NCI-H345 treated with DMSO at 0.1 percent for 48 hours (cell line): Measurements from ENCODE around the gene CALHM6.

Experiments used
- DNase-seq: peaks from one replicate; lab custom pipeline; 2025; ENCODE audit not compliant: unreplicated experiment; lab: John Stamatoyannopoulos, UW

CALHM6 gene

DNA sequence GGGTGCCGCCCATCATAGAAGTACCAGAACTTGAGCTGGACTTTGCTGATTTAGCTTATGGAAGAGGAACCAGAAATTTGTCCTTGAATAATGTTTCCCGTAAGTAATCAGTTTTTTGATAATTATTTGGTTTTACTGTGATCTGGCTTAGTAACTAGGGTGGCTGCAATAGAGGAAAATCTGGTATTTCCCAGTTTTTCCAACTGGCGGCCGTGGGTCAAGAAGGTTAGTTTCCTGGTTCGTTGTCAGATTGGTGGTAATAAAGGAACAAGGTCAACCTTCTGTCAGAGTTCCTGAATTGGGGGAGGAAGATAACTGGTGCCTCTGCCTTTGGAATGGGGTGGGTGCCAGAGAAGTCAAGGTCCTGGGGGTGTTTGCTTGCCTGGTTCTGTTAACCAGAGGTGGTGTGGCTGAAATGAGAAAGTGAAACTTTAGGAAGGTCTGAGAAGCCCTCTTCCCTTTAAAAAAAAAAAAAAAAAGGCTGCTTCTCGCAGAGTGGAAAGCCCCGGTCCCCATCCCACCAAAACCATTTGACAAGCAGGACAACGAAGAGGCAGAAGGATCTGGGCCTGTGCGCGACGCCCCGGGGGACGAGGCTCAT, at the start of gene CALHM6:
Gene CALHM6, plus strand, starts transcription at position 45 of the 601 bp plus-strand sequence. Its CDS starts 555 bp downstream, at position 600.
- no peak for DNase-seq

- DNase-seq, result no peak
These were observed 48.9 kb upstream of the CALHM6 start for GRCh38 chr6:116412270-116412669.

- DNase-seq, result no peak
These were observed 47.8 kb upstream of the CALHM6 start for GRCh38 chr6:116413357-116413756.

- DNase-seq, result no peak
These were observed 43.5 kb upstream of the CALHM6 start for GRCh38 chr6:116417661-116418060.

DNA sequence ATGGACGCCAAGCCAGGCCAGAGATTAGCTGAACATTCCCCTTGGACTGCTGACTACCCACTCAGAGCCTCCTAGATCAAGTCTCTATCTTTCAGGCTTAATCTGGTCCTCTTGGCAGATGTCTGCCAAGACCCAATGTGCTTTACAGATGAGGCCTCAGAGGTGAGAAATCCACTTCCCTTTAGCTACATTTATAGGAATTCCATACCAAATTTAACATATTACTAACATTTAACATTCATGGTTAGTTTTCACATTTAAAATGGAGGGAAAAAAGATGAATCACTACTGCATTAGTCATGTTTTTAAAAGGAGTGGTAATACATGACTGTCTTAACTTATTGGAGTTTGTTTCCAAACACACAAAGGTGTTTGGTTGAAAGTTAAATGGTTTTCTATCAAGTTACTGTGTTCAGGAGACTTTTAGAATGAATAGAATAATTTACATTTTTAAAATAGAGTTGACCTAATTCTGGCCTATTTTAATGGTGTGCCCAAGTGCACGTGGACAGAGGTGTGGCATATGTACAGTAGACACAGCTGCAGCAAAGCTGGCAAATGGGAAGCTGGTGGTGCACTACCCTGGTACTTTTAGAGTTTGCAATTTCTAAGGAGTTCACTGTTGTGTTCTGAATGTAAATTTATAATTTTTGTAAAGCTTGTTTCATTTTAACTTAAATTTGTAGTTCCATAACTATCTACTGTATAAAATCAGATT, 41.9 kb upstream of the CALHM6 start:
- DNase-seq, result no peak

- DNase-seq, result no peak
These were observed 40.8 kb upstream of the CALHM6 start for GRCh38 chr6:116420341-116420740.

- no peak for DNase-seq
These were observed 38.9 kb upstream of the CALHM6 start for GRCh38 chr6:116422238-116422637.

DNA sequence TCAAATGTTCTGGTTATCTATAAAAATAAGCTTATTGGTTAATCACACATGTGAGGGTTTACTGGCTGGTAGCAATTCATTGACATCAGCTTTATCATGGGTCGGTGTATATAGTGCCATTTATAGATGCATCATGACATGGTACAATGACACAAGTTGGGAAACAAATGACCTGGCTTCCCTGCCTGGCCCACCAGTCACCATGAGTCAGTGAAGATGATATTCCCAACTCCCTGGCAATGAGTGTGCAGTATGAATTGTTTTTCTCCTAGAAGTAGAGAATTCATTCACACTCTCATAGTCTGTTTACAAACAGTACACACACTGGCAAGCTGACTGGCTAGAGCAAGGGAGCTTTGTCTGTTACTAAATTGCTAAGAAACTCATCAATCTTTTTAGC, 37.2 kb upstream of the CALHM6 start:
- DNase-seq, result no peak

- no peak for DNase-seq
These were observed 34.6 kb upstream of the CALHM6 start for GRCh38 chr6:116426551-116426950.

DNA sequence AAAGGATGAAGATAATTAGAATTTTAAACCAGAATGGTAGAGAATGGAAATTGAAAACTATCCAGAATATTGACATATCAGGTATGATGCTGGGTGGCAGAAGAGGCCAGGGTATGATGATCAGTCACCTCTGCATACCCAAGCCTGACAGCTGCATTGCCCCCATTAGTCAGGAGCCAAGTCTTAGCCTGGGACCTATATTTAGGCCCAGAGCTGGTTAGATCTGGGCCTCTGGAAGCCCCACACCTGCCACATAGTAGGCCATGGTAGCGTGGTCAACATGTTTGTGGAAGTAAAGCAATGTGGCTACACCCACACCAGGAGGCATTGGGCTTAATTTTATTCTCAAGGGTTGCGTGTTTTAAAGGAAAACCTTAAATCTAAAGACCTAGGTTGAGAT, 32.1 kb upstream of the CALHM6 start:
- no peak for DNase-seq

DNA sequence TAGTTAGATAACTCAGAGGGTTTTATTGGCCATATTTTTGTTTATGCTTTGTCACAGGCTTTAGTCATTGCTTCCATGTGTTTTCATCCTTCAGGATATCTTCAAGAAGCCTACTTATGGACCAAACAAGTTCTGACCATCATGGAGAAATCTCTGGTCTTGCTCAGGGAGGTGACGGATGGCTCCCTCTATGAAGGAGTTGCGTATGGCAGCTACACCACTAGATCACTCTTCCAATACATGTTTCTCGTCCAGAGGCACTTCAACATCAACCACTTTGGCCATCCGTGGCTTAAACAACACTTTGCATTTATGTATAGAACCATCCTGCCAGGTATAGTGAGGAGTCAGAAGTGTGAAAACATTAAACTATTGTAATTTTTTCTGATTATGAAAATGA, 30.3 kb upstream of the CALHM6 start:
- no peak for DNase-seq

GRCh38 chr6:116431964-116432595, 29.1 kb upstream of the CALHM6 start:
- no peak for DNase-seq

DNA sequence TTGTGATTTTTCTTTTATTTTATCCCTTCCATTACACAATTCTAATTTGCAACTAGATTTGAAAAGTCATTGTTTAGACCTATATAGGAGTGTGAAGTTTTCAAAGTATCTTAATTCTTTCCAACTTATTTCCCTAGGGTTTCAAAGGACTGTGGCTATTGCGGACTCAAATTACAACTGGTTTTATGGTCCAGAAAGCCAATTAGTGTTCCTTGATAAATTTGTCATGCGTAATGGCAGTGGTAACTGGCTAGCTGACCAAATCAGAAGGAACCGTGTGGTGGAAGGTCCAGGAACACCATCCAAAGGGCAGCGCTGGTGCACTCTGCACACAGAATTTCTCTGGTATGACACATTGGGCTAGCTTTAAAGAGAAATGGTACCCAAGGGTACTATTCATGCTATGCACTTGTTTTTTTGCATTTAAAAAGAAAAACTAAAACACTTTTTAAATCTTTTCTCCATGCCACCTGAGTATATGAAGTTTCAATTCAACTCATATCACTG, 27.9 kb upstream of the CALHM6 start:
- no peak for DNase-seq

DNA sequence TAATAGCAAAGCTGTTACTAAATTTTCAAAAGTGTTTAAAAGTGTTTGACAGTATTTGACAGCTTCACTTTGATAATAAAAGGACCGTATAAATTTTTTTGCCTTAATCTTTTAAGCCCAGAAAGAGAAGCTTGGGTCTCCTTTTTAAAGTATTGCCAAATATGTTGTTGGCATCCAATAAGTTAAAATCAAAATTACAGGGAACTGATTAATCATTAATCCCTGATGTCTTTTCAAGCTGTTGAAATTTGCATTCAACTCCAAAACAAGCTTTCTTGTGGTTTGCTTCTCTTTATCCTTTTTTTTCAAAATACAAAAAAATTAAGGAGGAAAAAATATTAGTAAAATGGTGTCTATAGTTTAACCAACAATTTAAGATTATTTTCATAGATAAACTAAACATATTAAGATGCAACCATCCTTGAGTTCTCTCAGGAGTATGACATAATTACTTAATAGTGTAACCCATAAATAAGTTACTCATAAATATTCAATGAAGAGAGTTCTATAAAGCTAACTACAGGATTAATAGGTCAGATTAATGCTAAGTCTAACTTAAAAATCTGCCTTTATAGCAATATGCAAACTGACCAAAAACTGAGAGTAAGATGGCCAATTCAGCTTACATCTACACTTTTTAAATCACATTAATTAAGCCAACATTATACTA, 27.0 kb upstream of the CALHM6 start:
- DNase-seq, result no peak

DNA sequence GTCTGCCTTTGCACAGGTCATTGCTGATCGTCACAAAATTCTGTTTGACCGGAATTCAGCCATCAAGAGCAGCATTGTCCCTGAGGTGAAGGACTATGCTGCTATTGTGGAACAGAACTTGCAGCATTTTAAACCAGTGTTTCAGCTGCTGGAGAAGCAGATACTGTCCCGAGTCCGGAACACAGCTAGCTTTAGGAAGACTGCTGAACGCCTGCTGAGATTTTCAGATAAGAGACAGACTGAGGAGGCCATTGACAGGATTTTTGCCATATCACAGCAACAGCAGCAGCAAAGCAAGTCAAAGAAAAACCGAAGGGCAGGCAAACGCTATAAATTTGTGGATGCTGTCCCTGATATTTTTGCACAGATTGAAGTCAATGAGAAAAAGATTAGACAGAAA, 24.6 kb upstream of the CALHM6 start:
- DNase-seq, result no peak

DNA sequence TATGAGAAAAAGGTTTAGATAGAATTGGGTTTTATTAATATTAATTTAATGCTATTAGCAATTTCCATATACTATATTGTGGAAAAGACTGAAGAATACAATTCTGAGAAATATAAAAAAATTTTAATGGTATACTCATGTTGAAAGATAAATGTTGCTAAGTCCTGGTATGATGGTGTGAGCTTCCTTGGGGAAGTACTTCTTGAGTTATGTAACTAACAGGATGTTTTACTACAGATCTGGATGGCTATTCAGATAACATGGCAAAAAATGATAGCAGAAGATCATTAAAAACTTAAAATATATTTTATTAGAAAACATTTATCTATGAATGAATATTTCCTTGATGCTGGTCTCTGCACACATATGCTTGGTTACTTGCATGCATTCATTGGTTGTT, 23.5 kb upstream of the CALHM6 start:
- DNase-seq, result no peak

DNA sequence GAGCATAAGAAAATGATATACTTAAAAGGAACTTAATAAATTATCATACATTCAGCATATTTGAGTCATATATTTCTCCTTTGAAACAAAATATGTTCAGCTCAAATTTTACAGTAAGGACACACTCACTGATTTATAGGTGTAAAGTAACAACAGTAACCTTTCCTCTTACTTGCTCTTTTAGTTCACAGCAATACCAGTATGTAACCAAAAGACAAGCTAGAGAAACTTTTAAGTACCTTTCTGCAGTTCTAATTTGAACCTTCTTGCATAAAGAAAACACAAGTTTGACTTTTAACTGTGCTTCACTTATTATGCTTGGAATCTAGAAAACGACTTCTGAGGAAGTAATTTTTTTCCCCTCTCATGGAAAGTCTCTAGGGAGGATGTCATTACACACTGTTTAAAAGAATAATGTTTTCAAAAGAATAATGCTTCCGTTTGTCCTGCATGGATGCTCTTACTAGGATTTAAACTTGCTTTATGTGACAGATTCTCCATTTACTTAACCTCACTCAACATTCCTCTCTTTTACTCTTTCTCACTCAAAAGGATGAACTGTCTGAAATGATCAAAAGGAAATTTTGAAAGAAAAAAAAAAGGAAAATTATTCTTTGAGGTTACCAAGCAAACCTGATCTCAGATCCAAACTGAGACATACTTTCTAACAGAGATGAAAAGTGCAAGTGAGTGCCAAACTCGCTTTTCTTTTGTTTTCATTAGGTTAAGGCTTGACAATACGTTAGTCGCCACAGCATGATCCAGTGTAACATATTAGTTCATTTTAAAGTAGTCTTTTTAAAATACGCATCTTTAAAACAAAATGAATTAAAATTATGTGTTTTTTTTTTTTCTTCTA, 22.4 kb upstream of the CALHM6 start:
- no peak for DNase-seq

- no peak for DNase-seq
These were observed 21.6 kb upstream of the CALHM6 start for GRCh38 chr6:116439522-116440051.

GRCh38 chr6:116443105-116443504, 18.1 kb upstream of the CALHM6 start:
- DNase-seq, result no peak

DNA sequence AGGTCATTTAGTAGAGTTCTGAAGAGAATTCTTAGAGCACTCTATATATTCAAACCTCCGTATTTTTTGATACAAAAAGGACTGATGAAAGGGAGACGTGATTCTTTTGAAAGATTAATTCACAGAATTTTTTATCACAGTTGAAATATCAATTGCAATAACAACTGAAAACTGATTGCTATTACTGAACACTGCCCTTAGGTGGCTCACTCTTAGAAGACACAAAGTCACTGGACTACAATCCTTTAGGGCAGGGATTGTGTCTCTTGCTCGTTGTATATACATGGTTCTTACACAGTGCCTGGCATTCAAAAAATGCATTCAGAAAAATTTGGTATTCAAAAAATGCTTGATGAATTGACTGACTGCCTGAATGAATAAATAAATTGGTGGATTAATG, 17.1 kb upstream of the CALHM6 start:
- DNase-seq, result no peak

GRCh38 chr6:116444575-116444974, 16.6 kb upstream of the CALHM6 start:
- DNase-seq, result no peak
